ENCODE measurements around the gene SLC39A6. TPM values are rescaled to one million over a fixed set of nuclear protein-coding genes. Genes with fewer than 3 reads are reported as not detected.

SLC39A6 gene
- total and polyA plus RNA-seq, 2 experiments from 2014 or later, result 20.8 to 47.3 TPM

DNA sequence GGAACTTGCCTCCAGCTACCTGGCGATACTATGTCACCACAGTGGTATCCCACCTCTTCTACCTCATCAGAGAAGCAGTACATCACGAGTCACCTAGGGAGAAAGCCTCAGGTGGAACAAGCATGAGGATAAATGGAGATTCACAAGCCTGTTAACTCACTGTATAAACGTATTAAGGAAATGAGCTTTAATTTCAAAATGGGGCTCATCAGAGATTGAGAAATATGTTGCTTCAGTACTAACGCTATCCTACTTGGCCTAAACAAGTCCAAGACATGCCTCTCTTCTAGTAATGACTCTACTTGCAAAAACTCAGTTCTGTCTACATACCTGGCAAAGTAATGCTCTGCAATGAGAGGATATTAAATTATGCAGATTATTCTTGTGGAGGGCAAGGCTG lies 4.3 kb downstream of the SLC39A6 start:
- Mint-ChIP-seq H3K4me1 (peaks cover 8% of the 10 kb centered on the region), H3K4me3 (no peak overlapping the region), H3K9me3 (no peaks in the 10 kb centered on the region; the same call in 2 of the 3 replicates), H3K27ac (no peak overlapping the region), H3K36me3 (ENCODE audit: low read depth) (peaks cover 47% of the 10 kb centered on the region), H3K27me3 (ENCODE audit: insufficient read depth, low read depth, poor library complexity) (peaks cover 5% of the 10 kb centered on the region)
- H3F3A ChIP-seq (replicated peaks; ENCODE audit: low read depth), result no peaks in the 10 kb centered on the region
- H3K79me2 ChIP-seq (replicated peaks; ENCODE audit: insufficient read depth), result peaks cover 28% of the 10 kb centered on the region
- H3K9me2 ChIP-seq (ENCODE audit: insufficient read depth), result no peaks in the 10 kb centered on the region
- H3K4me3 ChIP-seq, result no peak overlapping the region
- peaks cover 9% of the 10 kb centered on the region; the same call in 1 of the 2 replicates for H4K20me1 ChIP-seq (replicated peaks; ENCODE audit: insufficient read depth)
- no peak overlapping the region for H2AFZ ChIP-seq
- no peak for ATAC-seq
- H3K36me3 ChIP-seq (ENCODE audit: insufficient read depth), result peaks cover 18% of the 10 kb centered on the region; the same call in 1 of the 2 replicates
- TF ChIP-seq NANOG (IDR thresholded peaks at IDR 0.05; ENCODE audit: borderline replicate concordance) (no peak), EZH2phosphoT487 (IDR thresholded peaks at IDR 0.05; ENCODE audit: unreplicated experiment) (no peak), EZH2 (IDR thresholded peaks at IDR 0.05; ENCODE audit: low read depth, unreplicated experiment) (no peak), POLR2AphosphoS5 (IDR thresholded peaks at IDR 0.05; ENCODE audit: low read depth) (no peak), CTCF (conservative IDR thresholded peaks at IDR 0.05; ENCODE audit: low read depth in 2 of 2) (no peak), ZNF331 (CRISPR knock-in tag; IDR thresholded peaks at IDR 0.05; ENCODE audit: low read depth) (no peak), ZNF114 (CRISPR knock-in tag; IDR thresholded peaks at IDR 0.05) (no peak), JUNB (IDR thresholded peaks at IDR 0.05; ENCODE audit: unreplicated experiment) (no peak)
- TF ChIP-seq, protein P1, sequence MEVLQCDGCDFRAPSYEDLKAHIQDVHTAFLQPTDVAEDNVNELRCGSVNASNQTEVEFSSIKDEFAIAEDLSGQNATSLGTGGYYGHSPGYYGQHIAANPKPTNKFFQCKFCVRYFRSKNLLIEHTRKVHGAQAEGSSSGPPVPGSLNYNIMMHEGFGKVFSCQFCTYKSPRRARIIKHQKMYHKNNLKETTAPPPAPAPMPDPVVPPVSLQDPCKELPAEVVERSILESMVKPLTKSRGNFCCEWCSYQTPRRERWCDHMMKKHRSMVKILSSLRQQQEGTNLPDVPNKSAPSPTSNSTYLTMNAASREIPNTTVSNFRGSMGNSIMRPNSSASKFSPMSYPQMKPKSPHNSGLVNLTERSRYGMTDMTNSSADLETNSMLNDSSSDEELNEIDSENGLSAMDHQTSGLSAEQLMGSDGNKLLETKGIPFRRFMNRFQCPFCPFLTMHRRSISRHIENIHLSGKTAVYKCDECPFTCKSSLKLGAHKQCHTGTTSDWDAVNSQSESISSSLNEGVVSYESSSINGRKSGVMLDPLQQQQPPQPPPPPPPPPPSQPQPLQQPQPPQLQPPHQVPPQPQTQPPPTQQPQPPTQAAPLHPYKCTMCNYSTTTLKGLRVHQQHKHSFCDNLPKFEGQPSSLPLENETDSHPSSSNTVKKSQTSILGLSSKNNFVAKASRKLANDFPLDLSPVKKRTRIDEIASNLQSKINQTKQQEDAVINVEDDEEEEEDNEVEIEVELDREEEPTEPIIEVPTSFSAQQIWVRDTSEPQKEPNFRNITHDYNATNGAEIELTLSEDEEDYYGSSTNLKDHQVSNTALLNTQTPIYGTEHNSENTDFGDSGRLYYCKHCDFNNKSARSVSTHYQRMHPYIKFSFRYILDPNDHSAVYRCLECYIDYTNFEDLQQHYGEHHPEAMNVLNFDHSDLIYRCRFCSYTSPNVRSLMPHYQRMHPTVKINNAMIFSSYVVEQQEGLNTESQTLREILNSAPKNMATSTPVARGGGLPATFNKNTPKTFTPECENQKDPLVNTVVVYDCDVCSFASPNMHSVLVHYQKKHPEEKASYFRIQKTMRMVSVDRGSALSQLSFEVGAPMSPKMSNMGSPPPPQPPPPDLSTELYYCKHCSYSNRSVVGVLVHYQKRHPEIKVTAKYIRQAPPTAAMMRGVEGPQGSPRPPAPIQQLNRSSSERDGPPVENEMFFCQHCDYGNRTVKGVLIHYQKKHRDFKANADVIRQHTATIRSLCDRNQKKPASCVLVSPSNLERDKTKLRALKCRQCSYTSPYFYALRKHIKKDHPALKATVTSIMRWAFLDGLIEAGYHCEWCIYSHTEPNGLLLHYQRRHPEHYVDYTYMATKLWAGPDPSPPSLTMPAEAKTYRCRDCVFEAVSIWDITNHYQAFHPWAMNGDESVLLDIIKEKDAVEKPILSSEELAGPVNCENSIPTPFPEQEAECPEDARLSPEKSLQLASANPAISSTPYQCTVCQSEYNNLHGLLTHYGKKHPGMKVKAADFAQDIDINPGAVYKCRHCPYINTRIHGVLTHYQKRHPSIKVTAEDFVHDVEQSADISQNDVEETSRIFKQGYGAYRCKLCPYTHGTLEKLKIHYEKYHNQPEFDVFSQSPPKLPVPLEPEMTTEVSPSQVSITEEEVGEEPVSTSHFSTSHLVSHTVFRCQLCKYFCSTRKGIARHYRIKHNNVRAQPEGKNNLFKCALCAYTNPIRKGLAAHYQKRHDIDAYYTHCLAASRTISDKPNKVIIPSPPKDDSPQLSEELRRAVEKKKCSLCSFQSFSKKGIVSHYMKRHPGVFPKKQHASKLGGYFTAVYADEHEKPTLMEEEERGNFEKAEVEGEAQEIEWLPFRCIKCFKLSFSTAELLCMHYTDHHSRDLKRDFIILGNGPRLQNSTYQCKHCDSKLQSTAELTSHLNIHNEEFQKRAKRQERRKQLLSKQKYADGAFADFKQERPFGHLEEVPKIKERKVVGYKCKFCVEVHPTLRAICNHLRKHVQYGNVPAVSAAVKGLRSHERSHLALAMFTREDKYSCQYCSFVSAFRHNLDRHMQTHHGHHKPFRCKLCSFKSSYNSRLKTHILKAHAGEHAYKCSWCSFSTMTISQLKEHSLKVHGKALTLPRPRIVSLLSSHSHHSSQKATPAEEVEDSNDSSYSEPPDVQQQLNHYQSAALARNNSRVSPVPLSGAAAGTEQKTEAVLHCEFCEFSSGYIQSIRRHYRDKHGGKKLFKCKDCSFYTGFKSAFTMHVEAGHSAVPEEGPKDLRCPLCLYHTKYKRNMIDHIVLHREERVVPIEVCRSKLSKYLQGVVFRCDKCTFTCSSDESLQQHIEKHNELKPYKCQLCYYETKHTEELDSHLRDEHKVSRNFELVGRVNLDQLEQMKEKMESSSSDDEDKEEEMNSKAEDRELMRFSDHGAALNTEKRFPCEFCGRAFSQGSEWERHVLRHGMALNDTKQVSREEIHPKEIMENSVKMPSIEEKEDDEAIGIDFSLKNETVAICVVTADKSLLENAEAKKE (CRISPR knock-in tag; IDR thresholded peaks at IDR 0.05), result no peak
- TF ChIP-seq, protein P2, sequence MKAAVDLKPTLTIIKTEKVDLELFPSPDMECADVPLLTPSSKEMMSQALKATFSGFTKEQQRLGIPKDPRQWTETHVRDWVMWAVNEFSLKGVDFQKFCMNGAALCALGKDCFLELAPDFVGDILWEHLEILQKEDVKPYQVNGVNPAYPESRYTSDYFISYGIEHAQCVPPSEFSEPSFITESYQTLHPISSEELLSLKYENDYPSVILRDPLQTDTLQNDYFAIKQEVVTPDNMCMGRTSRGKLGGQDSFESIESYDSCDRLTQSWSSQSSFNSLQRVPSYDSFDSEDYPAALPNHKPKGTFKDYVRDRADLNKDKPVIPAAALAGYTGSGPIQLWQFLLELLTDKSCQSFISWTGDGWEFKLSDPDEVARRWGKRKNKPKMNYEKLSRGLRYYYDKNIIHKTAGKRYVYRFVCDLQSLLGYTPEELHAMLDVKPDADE (IDR thresholded peaks at IDR 0.05), result no peak
- TF ChIP-seq, protein P3, sequence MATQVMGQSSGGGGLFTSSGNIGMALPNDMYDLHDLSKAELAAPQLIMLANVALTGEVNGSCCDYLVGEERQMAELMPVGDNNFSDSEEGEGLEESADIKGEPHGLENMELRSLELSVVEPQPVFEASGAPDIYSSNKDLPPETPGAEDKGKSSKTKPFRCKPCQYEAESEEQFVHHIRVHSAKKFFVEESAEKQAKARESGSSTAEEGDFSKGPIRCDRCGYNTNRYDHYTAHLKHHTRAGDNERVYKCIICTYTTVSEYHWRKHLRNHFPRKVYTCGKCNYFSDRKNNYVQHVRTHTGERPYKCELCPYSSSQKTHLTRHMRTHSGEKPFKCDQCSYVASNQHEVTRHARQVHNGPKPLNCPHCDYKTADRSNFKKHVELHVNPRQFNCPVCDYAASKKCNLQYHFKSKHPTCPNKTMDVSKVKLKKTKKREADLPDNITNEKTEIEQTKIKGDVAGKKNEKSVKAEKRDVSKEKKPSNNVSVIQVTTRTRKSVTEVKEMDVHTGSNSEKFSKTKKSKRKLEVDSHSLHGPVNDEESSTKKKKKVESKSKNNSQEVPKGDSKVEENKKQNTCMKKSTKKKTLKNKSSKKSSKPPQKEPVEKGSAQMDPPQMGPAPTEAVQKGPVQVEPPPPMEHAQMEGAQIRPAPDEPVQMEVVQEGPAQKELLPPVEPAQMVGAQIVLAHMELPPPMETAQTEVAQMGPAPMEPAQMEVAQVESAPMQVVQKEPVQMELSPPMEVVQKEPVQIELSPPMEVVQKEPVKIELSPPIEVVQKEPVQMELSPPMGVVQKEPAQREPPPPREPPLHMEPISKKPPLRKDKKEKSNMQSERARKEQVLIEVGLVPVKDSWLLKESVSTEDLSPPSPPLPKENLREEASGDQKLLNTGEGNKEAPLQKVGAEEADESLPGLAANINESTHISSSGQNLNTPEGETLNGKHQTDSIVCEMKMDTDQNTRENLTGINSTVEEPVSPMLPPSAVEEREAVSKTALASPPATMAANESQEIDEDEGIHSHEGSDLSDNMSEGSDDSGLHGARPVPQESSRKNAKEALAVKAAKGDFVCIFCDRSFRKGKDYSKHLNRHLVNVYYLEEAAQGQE (IDR thresholded peaks at IDR 0.05; ENCODE audit: unreplicated experiment), result no peak
- no peaks in the 10 kb centered on the region for H3K27me3 ChIP-seq (ENCODE audit: insufficient read depth)
- no peak overlapping the region for H3K27ac ChIP-seq (ENCODE audit: low read depth)
- peaks cover 9% of the 10 kb centered on the region; the same call in 1 of the 2 replicates for H3K4me1 ChIP-seq (ENCODE audit: insufficient read depth)
- H3K4me2 ChIP-seq, result no peak overlapping the region
- no peak for DNase-seq (ENCODE audit: low spot score)

Measured in GM23338 (cell line).